ENCODE measurements around the gene PIR. TPM values are rescaled to one million over a fixed set of nuclear protein-coding genes. Genes with fewer than 3 reads are reported as not detected.

The PIR gene
- total RNA-seq, 1 experiment from 2014 or later, result 27.5 TPM

GRCh38 chrX:15448010-15448639 is 45.0 kb downstream of the PIR start:
- ATAC-seq, result no peak
- H3K4me3 ChIP-seq (replicated peaks in 1 of 2; ENCODE audit: low read depth in 1 of 2, low read length in 2 of 2), result no peak overlapping the region
- H4K20me1 ChIP-seq (ENCODE audit: insufficient read depth), result no peaks in the 10 kb centered on the region
- BruUV-seq (replicated peaks), result no TSS peak
- H3K9ac ChIP-seq (ENCODE audit: low read length), result no peak overlapping the region
- H3K4me1 ChIP-seq (ENCODE audit: control insufficient read depth in 1 of 2, insufficient read depth in 2 of 2, low read length in 2 of 2), result no peaks in the 10 kb centered on the region
- H3K9me2 ChIP-seq (ENCODE audit: insufficient read depth), result no peaks in the 10 kb centered on the region
- no peak overlapping the region for H3K4me2 ChIP-seq (ENCODE audit: low read length)
- intact Hi-C loops (cut with micrococcal nuclease), result no loop called here
- H3K27ac ChIP-seq (ENCODE audit: low read depth, low read length), result no peak overlapping the region
- H3K79me2 ChIP-seq (ENCODE audit: insufficient read depth, low read length), result no peaks in the 10 kb centered on the region
- ChIA-PET POLR2A (no interaction called here), CTCF (no interaction called here), RAD21 (ENCODE audit: low non-redundant PET in 1 of 2, low total read pairs in 2 of 2, uncharacterized antibody in 2 of 2, unreplicated experiment in 2 of 2) (no interaction called here)
- H3K36me3 ChIP-seq (ENCODE audit: control insufficient read depth in 1 of 2, insufficient read depth in 2 of 2, low read length in 2 of 2), result no peaks in the 10 kb centered on the region
- H3K9me3 ChIP-seq (ENCODE audit: control insufficient read depth in 1 of 2, insufficient read depth in 1 of 2, low read depth in 1 of 2, low read length in 2 of 2), result no peaks in the 10 kb centered on the region
- no peak for DNase-seq (ENCODE audit: low read depth, low spot score)
- no peaks in the 10 kb centered on the region for H3K27me3 ChIP-seq (ENCODE audit: insufficient read depth, low read length)
- H2AFZ ChIP-seq (ENCODE audit: low read depth, low read length, poor library complexity, severe bottlenecking), result no peak overlapping the region
- TF ChIP-seq REST (IDR thresholded peaks at IDR 0.05; ENCODE audit: low read depth), result no peak
- TF ChIP-seq POLR2A (IDR thresholded peaks at IDR 0.05; ENCODE audit: borderline replicate concordance, extremely low read depth, insufficient read depth, insufficient read length), result no peak
- TF ChIP-seq ZBTB33 (IDR thresholded peaks at IDR 0.05; ENCODE audit: extremely low read depth, insufficient replicate concordance, low read length), result no peak
- TF ChIP-seq EZH2 (IDR thresholded peaks at IDR 0.05), result no peak
- TF ChIP-seq EZH2phosphoT487 (IDR thresholded peaks at IDR 0.05; ENCODE audit: borderline replicate concordance), result no peak
- TF ChIP-seq ATF3 (IDR thresholded peaks at IDR 0.05), result no peak

All from HCT116 (cell line).